GM18507 (cell line): ENCODE measurements around the gene RBM6.
"Not testable (repeated sequence)": the region's sequence is repeated elsewhere in the genome, so short reads cannot be mapped to it uniquely, and the experiment has no call there.

Experiments used
- DNase-seq: peaks from one replicate; pipeline ENCODE4 v3.0.0; 2011; ENCODE audit warnings: low read depth; ENCODE audit not compliant: insufficient read length; ENCODE audit errors: extremely low spot score
- FAIRE-seq: peaks from 2 replicates; lab custom pipeline; 2011; peaks lifted over from hg19 to GRCh38; lab: Jason Lieb, UNC

The RBM6 gene

DNA sequence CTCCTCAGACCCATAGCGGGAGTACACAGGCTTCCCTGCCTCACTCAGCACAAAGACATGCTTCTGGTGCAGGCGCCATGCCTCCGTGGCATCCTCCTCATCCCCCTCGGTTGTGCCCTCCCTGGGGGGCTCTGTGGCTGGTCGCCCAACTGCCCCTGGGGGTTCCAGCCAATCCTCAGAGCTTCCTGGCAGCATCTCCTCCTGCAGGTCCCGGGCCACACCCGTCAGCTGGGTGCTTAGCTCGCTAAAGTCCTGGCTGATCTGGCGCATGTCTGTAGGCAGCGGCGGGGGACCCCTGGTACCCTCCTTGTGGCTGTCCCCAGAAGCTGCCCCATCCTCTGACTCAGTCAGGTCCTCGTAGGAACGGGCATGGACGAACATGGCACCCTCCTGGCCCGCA is 28.3 kb upstream of the RBM6 start:
- FAIRE-seq = no peak

DNA sequence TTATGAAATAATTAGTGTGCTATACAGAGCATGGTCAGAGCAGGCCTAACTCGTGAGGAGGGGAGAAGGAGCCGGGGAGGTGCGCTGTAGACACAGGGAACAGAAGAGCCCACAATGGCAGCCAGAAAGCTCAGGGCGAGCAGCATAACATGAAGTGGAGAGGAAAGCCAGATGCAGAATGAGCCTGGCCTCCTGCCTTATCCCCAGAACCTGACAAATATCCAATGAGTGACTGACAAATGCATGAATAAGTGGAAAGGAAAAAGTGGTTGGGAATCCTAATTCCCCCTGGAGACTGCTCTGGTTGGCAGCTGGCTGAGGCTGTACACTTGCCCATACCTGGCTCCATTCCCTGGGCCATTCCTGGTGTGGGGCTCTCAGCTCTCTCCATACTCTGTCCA is 27.1 kb upstream of the RBM6 start:
- DNase-seq = no peak
- no peak for FAIRE-seq

More for the DNA sequence above, 28.3 kb upstream of the RBM6 start:
- DNase-seq = no peak

DNA sequence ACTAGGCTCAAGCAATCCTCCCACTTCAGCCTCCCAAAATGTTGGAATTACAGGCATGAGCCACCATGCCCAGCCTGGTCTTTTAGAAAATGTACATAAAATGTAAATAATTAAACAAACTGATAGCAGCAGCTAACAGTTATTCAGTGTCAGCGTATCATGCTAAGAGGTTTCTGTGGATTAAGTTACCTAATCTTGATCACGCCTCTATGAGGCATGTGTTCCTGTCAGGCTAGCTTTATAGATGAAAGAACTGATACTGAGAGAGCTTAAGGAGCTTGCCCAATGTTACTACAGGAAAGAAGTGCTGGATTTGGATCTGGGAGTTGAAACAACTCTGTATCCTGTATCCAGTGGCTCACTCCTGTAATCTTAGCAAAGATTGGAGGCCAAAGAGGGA is 25.0 kb upstream of the RBM6 start:
- FAIRE-seq = no peak

DNA sequence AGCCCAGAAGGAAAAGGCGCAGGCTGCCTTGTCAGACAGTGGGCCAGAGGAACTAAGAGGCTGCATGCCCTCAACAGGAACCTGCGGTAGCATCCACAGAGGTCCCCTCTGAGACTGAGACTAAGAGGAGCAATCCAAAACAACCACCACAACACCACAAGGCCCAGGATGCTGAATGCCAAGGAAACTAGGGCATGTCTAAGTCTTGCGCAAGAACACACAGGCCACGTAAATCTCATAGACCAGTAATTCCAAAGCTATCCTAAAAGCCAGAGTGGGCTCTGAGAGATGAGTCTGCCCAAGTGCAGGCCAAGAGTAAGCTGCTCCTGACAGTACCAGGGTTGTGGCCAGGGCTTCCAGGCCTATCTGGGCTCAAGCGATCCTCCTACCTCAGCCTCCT is 23.3 kb upstream of the RBM6 start:
- FAIRE-seq (no peak), DNase-seq (no peak)

More for the DNA sequence above, 25.0 kb upstream of the RBM6 start:
- no peak for DNase-seq

DNA sequence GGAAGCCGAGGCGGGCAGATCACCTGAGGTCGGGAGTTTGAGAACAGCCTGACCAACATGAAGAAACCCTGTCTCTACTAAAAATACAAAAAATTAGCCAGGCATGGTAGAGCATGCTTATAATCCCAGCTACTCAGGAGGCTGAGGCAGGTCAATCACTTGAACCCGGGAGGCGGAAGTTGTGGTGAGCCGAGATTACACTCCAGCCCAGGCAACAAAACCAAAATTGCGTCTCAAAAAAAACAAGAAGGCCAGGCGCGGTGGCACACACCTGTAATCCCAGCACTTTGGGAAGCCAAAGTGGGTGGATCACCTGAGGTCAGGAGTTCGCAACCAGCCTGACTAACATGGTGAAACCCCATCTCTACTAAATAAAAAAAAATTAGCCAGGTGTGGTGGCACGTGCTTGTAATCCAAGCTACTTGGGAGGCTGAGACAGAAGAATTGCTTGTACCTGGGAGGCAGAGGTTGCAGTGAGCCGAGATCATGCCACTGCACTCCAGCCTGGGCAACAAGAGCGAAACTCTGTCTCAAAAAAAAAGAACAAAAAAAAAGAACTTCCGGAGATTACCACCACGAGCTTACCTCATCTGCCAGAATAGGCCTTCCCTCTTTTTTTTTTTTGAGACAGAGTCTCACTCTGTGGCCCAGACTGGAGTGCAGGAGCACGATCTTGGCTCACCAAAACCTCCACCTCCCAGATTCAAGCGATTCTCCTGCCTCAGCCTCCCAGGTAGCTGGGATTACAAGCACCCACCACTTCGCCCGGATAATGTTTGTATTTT is 22.0 kb upstream of the RBM6 start:
- FAIRE-seq, DNase-seq: not testable (repeated sequence)

DNA sequence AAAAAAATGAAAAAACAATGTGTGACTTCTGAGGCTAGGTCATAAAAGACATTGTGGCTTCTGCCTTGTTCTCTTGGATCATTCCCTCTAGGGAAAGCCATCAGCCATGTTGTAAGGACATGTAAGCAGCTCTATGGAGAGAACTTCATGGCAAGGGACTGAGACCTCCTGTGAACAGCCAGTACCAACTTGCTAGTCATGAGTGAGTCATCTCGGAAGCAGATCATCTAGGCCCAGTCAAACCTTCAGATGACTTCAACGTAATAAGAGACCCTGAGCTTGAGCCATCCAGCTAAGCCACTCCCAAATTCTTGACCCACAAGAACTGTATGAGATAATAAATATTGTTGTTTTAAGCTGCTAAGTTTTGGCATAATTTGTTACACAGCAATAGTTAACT is 15.3 kb upstream of the RBM6 start:
- no peak for FAIRE-seq
- no peak for DNase-seq

DNA sequence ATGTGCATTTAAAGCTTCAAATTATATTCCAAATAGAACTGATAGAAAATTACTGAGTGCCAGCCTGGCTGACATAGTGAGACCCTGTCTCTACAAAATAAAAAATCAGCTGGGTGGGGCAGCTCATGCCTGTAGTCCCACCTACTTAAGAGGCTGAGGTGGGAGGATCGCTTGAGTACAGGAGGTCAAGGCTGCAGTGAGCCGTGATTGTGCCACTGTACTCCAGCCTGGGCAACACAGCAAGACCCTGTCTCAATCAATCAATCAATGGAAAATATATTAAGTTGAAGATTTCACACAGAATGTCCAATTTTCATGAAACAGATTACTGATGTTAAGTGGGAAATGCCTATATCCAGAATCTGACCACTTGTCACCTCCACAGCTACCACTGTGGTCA is 14.5 kb upstream of the RBM6 start:
- FAIRE-seq (no peak), DNase-seq (no peak)

DNA sequence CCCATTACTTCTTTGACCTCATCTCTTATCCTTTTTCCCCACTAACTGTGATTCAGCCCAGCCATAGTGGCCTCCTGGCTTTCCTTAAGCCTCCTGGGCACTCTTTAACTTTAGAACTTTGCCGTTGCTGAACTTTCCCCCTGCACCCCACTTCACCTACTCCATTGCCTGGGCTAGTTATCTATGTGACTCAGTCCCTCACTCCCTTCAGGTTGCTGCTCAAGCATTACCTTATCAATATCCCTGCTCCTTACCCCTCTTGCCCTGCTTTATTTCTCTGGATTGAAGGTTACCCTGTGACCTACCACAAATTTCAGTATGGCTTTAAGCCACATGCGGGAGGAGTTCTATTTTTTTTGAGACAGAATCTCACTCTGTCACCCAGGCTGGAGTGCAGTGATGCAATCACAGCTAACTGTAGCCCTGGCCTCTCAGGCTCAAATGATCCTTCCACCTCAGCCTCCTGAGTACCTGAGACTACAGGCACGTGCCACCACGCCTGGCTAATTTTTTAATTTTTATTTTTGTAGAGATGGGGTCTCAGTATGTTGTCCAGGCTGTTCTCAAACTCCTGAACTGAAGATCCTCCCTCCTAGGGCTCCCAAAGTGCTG is 13.7 kb upstream of the RBM6 start:
- no peak for FAIRE-seq
- no peak for DNase-seq

DNA sequence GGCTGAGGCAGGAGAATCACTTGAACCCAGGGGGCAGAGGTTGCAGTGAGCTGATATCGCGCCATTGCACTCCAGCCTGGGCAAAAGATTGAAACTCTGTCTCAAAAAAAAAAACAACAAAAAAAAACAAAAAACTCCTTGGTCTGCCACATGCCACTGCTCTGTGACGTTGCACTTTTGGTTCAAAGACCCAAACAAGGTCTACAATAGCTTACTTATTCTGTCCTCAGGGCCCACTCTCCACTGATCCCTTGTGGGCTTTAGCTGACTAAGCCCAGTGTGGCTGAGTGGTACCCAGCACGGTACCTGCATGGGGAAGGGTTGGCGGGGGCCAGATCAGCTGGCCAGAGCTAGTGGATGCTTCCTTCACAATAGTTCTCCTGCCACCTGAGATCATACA is 12.2 kb upstream of the RBM6 start:
- DNase-seq = no peak
- FAIRE-seq = no peak

DNA sequence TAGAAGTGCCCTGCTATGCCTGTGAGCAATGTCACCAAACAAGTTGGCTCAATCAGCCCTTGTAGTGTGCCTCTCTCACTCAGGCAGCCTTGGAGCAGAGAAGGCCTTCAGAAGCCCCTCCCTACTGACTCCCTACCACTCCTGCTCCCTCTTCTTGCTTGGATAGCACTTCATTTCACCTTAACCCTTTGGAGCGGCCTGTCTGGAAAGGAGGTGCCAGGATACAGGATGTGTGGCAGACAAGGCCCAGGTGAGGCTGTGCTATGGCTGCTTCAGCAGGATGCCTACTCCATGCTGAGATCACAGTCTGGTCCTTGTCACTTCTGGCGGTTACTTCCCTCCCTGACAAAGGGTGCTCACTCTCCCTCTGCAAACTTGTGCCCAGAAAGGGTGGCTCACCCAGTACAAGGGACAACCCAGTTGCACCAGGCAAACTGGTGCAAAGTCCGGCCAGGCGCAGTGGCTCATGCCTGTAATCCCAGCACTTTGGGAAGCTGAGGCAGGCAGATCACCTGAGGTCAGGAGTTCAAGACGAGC is 11.4 kb upstream of the RBM6 start:
- FAIRE-seq (no peak), DNase-seq (no peak)

DNA sequence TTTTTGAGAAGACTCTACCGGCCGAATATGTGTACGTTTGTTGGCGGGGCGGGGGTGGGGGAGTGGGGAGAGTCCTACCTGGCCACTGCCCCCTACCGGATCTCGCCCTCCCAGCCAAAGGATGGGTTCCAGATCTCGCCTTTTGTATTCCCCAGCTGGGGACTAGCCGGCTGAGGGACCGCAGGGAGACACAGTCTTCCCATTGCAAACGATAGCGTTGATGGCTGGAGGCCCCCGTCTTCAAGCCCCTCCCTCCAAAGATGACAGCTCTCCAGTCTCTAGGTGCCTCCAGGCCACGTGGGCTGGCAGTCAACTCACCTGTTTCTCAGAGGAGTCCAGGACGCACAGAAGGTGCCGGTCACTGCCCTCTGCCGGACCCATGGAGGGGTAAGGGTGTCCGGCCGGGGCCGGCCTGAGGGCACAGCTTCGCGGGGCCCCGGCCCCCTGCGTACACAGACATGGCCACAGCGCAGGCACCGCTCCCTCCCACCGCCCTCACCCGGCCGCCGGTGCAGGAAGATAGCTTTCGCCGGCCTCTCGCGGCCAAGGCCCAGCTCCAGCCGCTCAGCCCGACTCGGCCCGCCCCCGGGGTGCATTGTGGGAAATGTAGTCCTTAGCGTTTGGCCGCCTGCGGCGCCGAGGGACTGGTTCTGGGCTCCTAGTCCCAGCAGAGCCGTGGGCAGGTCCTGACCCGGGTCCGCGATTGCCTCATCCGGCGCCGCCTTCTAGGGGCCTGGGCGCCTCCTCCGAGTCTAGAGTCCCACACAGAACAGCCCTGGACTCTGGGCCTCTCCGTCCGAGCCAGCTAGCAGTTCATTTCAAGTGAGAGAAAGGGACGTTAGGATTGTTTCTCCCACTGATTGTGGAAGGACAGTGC is 10.4 kb upstream of the RBM6 start, which contains the start of gene MON1A:
Gene MON1A, minus strand, starts transcription at position 521 of the 877 bp plus-strand sequence. CDS start 16,465 bp downstream, outside the sequence.
- FAIRE-seq (peak; percentile 84), DNase-seq (peak; percentile 77)

DNA sequence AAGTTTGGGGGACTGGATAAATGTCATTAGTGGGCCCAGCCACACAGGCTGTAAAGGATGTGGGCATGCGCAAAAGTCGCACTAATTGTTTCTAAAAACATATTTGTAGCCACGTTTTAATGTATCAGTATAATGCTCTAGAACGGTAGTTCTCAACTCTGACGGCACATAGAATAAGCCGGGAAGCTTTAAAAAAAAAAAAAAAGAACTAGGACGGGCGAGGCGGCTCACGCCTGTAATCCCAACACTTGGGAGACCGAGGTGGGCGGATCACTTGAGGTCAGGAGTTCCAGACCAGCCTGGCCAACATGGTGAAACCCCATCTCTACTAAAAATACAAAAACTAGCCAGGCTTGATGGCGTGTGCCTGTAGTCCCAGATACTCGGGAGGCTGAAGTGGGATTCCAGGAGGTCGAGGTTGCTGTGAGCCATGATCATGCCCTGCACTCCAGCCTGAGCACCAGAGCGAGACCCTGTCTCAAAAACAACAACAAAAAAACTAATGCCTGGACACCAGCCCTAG is 9.7 kb upstream of the RBM6 start:
- no peak for DNase-seq
- FAIRE-seq = no peak

DNA sequence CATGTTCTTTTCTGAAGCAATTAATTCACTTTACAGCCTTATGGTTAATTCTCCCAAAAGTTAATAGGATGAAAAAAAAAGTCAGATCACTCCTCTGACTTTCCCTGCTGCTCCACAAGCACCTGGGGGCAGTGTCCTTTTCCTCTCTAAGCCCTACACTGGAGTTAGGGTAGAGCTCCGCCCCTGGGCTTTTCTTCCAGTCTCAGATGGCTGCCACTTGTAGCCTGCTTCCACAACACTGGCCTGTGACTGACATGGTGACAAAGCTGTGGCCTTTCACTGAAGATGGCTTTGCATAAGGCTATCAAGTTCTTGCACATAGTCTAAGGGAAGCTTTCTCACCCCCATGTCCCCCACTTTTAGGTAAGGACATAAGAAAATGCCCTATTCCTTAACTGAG is 9.0 kb upstream of the RBM6 start:
- FAIRE-seq (no peak), DNase-seq (no peak)

DNA sequence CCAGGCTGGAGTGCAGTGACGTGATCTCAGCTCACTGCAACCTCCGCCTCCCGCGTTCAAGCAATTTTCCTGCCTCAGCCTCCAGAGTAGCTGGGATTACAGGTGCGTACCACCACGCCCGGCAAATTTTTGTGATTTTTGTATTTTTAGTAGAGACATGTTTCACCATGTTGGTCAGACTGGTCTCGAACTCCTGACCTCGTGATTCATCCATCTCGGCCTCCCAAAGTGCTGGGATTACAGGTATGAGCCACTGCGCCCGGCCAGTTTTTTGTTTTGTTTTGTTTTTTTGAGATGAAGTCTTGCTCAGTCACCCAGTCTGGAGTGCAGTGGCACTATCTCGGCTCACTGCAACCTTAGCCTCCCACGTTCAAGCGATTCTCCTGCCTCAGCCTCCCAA is 7.7 kb upstream of the RBM6 start:
- FAIRE-seq, DNase-seq: not testable (repeated sequence)

DNA sequence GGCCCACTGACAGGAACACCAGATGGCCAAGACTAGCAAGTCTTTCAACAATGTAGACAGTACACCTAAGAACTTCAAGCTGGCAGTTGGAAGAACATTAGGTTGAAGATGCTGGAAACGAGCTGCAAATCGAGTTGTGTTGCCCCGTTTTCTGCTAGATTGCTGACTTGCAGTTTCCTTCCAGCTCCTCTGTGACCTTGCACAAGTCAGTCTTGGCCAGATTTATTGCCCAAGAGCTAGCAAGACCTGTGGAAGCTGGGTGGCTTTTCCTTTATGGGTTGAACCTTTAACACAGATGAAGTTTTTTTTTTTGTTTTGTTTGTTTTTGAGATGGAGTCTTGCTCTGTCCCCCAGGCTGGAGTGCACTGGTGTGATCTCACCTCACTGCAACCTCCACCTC is 2.9 kb upstream of the RBM6 start:
- FAIRE-seq = no peak

DNA sequence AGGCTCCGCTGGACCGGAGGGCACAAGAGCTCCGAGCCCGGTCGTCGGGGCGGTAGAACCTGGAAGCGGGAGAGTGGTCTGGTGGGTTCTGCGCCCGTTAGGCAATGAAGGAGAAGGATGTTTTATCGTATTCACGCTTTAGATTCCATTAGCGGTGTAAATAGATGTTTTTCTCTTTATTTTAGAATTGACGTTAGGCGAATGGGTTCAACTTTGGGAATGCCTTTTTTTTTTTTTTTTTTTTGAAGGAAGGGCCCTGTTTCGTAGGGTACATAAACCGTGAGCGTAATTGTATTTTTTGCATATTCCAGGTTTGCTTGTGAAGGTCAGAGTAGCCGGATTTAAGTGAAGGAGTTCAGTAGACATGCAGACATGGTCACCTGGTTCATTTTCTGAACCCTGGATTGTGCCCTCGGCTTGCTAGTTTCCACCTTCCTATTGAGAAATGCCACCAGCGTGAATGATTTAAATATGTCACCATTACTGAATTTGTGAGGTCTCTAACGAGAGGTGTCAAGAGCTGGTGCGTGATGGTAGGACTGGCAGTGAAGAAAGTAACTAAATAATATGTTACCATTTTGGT is 808 bp downstream of the RBM6 start:
- FAIRE-seq = peak; percentile 56
- no peak for DNase-seq

More for the DNA sequence above, 2.9 kb upstream of the RBM6 start:
- no peak for DNase-seq

DNA sequence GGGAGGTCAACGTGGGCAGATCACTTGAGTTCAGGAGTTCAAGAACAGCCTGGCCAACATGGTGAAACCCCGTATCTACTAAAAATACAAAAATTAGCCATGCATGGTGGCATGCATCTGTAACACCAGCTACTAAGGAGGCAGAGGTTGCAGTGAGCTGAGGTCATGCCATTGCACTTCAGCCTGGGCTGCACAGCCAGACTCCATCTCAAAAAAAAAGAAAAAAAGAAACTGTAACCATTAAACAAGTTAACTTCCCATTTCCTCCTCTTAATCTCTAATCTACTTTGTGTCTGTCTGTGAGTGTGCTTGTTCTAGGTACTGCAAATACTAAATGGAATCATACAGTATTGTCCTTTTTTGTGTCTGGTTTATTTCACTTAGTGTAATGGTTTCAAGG is 2.7 kb downstream of the RBM6 start:
- FAIRE-seq (peak; percentile 79), DNase-seq (no peak)

DNA sequence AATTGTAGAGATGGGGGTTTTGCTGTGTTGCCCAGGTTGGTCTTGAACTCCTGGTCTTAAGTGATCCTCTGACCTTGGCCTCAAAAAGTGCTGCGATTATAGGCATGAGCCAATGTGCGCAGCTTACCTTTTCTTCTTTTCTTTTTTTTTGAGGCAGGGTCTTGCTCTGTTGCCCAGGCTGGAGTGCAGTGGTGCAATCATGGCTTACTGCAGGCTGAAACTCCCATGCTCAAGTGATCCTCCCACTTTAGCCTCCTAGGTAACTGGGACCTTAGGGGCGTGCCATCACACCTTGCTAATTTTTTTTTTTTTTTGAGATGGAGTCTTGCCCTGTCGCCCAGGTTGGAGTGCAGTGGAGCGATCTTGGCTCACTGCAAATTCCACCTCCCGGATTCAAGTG is 13.0 kb downstream of the RBM6 start:
- DNase-seq (no peak), FAIRE-seq (no peak)

DNA sequence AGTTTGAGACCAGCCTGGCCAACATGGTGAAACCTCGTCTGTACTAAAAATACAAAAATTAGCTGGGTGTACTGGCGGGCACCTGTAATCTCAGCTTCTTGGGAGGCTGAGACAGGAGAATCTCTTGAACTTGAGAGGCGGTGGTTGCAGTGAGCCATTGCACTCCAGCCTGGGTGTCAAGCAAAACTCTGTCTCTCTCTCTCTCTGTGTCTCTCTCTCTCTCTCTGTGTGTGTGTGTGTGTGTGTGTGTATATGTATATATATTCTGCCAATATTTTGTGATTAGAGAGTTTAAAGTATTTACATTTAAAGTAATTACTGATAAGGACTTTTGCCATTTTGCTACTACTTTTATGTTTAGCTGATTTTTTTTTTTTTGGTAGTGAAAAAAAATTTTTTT is 15.7 kb downstream of the RBM6 start:
- FAIRE-seq (no peak), DNase-seq (no peak)
